Epithelial cell of prostate (primary cell): Measurements from ENCODE around the gene TMEM33.
A peak's percentile ranks its signal among the peaks of the same experiment; 100 is the strongest.

Experiments
- DNase-seq: peaks from one replicate; pipeline ENCODE4 v3.0.0-alpha.2; 2011; ENCODE audit warnings: low read depth, low spot score
- H3K27ac ChIP-seq: fragments of 450-650 bp; 2 replicates; pipeline ENCODE4 v1.5.1; 2017; ENCODE audit warnings: mild to moderate bottlenecking

TMEM33 gene

GRCh38 chr4:41935652-41936021 is 408 bp downstream of the TMEM33 start:
- no peak for DNase-seq
- H3K27ac ChIP-seq, result peak overlapping the region; percentile 88

- peak overlapping the region; percentile 80 for H3K27ac ChIP-seq
- DNase-seq, result peak; percentile 84
These were observed 3.9 kb downstream of the TMEM33 start for GRCh38 chr4:41939016-41939626.

GRCh38 chr4:41940834-41941233 is 5.6 kb downstream of the TMEM33 start:
- no peak for DNase-seq
- H3K27ac ChIP-seq, result no peak overlapping the region

GRCh38 chr4:41943506-41943905 is 8.3 kb downstream of the TMEM33 start:
- no peak overlapping the region for H3K27ac ChIP-seq
- DNase-seq, result no peak

- no peak overlapping the region for H3K27ac ChIP-seq
- no peak for DNase-seq
These were observed 8.9 kb downstream of the TMEM33 start for GRCh38 chr4:41944089-41944488.

- H3K27ac ChIP-seq, result no peak overlapping the region
- DNase-seq, result no peak
These were observed 14.3 kb downstream of the TMEM33 start for GRCh38 chr4:41949531-41949930.

GRCh38 chr4:41957634-41958033 is 22.4 kb downstream of the TMEM33 start:
- DNase-seq, result no peak
- no peak overlapping the region for H3K27ac ChIP-seq

GRCh38 chr4:41963105-41963504 is 27.9 kb downstream of the TMEM33 start:
- no peak for DNase-seq

GRCh38 chr4:41964401-41964800 is 29.2 kb downstream of the TMEM33 start:
- no peak overlapping the region for H3K27ac ChIP-seq
- DNase-seq, result no peak

More at GRCh38 chr4:41963105-41963504, 27.9 kb downstream of the TMEM33 start:
- no peak overlapping the region for H3K27ac ChIP-seq

- peak; percentile 14 for DNase-seq
- H3K27ac ChIP-seq, result peak overlapping the region; percentile 67
These were observed 32.2 kb downstream of the TMEM33 start for GRCh38 chr4:41967392-41967791.

GRCh38 chr4:41969671-41970070 is 34.4 kb downstream of the TMEM33 start:
- no peak overlapping the region for H3K27ac ChIP-seq
- no peak for DNase-seq

GRCh38 chr4:41975341-41975740 is 40.1 kb downstream of the TMEM33 start:
- H3K27ac ChIP-seq, result no peak overlapping the region
- DNase-seq, result no peak

GRCh38 chr4:41976775-41977516 is 41.7 kb downstream of the TMEM33 start:
- no peak for DNase-seq
- no peak overlapping the region for H3K27ac ChIP-seq

GRCh38 chr4:41977709-41978108 is 42.5 kb downstream of the TMEM33 start:
- no peak for DNase-seq

GRCh38 chr4:41981456-41981855 is 46.2 kb downstream of the TMEM33 start, which contains the start of gene DCAF4L1:
Gene DCAF4L1 (plus strand): TSS chr4:41981756. CDS start chr4:41981793, 37 bp downstream.
- no peak within 1 kb of the TSS for H3K27ac ChIP-seq
- no peak for DNase-seq

More at GRCh38 chr4:41977709-41978108, 42.5 kb downstream of the TMEM33 start:
- H3K27ac ChIP-seq, result no peak overlapping the region

- H3K27ac ChIP-seq, result no peak overlapping the region
- DNase-seq, result no peak
These were observed 47.5 kb downstream of the TMEM33 start for GRCh38 chr4:41982716-41983115.

- no peak for DNase-seq
- H3K27ac ChIP-seq, result no peak overlapping the region
These were observed 49.9 kb downstream of the TMEM33 start for GRCh38 chr4:41985151-41985550.

GRCh38 chr4:41989994-41990364 is 54.8 kb downstream of the TMEM33 start:
- peak overlapping the region; percentile 63 for H3K27ac ChIP-seq
- DNase-seq, result no peak

- peak; percentile 74 for DNase-seq
- H3K27ac ChIP-seq, result peak within 1 kb of the TSS; percentile 63
These were observed 55.3 kb downstream of the TMEM33 start, which contains the start of gene SLC30A9 for GRCh38 chr4:41990365-41991111. Gene SLC30A9 (plus strand): TSS chr4:41990530. CDS start chr4:41990652, 122 bp downstream.

GRCh38 chr4:41991916-41992767 is 56.9 kb downstream of the TMEM33 start:
- DNase-seq, result peak; percentile 20
- peak overlapping the region; percentile 63 for H3K27ac ChIP-seq
